ENCODE data around the gene CMTM7. TPM values are rescaled to one million over a fixed set of nuclear protein-coding genes. Genes with fewer than 3 reads are reported as not detected.

The CMTM7 gene
- total and polyA plus RNA-seq, 2 of the 13 experiments (the other 11 are each of a cell fraction or from before 2014, with no cell fraction given) = 20.9 to 21.4 TPM

GRCh38 chr3:32391643-32392535, at the start of gene CMTM7 (continued):
- TF ChIP-seq FLYWCH1 (CRISPR knock-in tag; IDR thresholded peaks at IDR 0.05) (no peak), FOSL1 (CRISPR knock-in tag; IDR thresholded peaks at IDR 0.05; ENCODE audit: borderline replicate concordance) (no peak), U2AF2 (IDR thresholded peaks at IDR 0.05; ENCODE audit: low read depth, low read length) (0 out of 2 replicates have a peak, but pooled peaks have one; percentile 17), ZNF563 (CRISPR knock-in tag; IDR thresholded peaks at IDR 0.05) (peak; percentile 76), ZBTB20 (CRISPR knock-in tag; IDR thresholded peaks at IDR 0.05; ENCODE audit: borderline replicate concordance, low read depth) (no peak), TOE1 (CRISPR knock-in tag; IDR thresholded peaks at IDR 0.05) (no peak), FOXK2 (IDR thresholded peaks at IDR 0.05) (no peak), ZNF776 (CRISPR knock-in tag; IDR thresholded peaks at IDR 0.05) (0 out of 2 replicates have a peak, but pooled peaks have one; percentile 33), ARHGAP35 (CRISPR knock-in tag; IDR thresholded peaks at IDR 0.05; ENCODE audit: borderline replicate concordance) (no peak), ISX (CRISPR knock-in tag; conservative IDR thresholded peaks at IDR 0.05) (no peak), ERF (CRISPR knock-in tag; IDR thresholded peaks at IDR 0.05) (no peak), RARA (CRISPR knock-in tag; IDR thresholded peaks at IDR 0.05) (no peak; the same call in 1 of the 2 replicates), IKZF5 (CRISPR knock-in tag; IDR thresholded peaks at IDR 0.05) (no peak), HNRNPUL1 (IDR thresholded peaks at IDR 0.05; ENCODE audit: low read depth, low read length) (no peak), NR2F6 (IDR thresholded peaks at IDR 0.05) (no peak), NR2F6 (CRISPR knock-in tag; IDR thresholded peaks at IDR 0.05) (no peak), ZNF598 (CRISPR knock-in tag; IDR thresholded peaks at IDR 0.05; ENCODE audit: borderline replicate concordance) (peak; percentile 78; the same call in 1 of the 2 replicates), PCBP1 (IDR thresholded peaks at IDR 0.05; ENCODE audit: borderline replicate concordance, low read depth, low read length) (no peak), KAT7 (CRISPR knock-in tag; IDR thresholded peaks at IDR 0.05; ENCODE audit: borderline replicate concordance) (peak; percentile 25; the same call in 1 of the 2 replicates), ISL2 (CRISPR knock-in tag; IDR thresholded peaks at IDR 0.05) (no peak), REST (IDR thresholded peaks at IDR 0.05; ENCODE audit: borderline replicate concordance in 1 of 2, low read depth in 1 of 2, low read length in 2 of 2) (no peak), ZNF362 (CRISPR knock-in tag; IDR thresholded peaks at IDR 0.05; ENCODE audit: borderline replicate concordance) (no peak), KLF13 (CRISPR knock-in tag; IDR thresholded peaks at IDR 0.05) (no peak)
- TF ChIP-seq, protein P1, sequence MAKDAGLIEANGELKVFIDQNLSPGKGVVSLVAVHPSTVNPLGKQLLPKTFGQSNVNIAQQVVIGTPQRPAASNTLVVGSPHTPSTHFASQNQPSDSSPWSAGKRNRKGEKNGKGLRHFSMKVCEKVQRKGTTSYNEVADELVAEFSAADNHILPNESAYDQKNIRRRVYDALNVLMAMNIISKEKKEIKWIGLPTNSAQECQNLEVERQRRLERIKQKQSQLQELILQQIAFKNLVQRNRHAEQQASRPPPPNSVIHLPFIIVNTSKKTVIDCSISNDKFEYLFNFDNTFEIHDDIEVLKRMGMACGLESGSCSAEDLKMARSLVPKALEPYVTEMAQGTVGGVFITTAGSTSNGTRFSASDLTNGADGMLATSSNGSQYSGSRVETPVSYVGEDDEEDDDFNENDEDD (CRISPR knock-in tag; IDR thresholded peaks at IDR 0.05; ENCODE audit: borderline replicate concordance) = 0 out of 2 replicates have a peak, but pooled peaks have one; percentile 25
